ENCODE measurements around the gene PROK1. TPM values are rescaled to one million over a fixed set of nuclear protein-coding genes. Genes with fewer than 3 reads are reported as not detected.

PROK1 gene
- total and polyA plus RNA-seq, 10 of the 15 experiments (the other 5 are each of a cell fraction or from before 2014, with no cell fraction given) = not detected

GRCh38 chr1:110428946-110429345 lies 22.0 kb upstream of the PROK1 start:
- Histone ChIP-seq H2AFZ (ENCODE audit: control insufficient read depth, low read depth, low read length) (no peak overlapping the region), H3K4me1 (ENCODE audit: control insufficient read depth, insufficient read depth, low read length) (no peaks in the 10 kb centered on the region), H3K9me3 (replicated peaks; ENCODE audit: control insufficient read depth, insufficient read depth, low read length) (no peaks in the 10 kb centered on the region), H3K4me3 (no peak overlapping the region), H3K4me2 (ENCODE audit: control insufficient read depth, insufficient read depth) (no peak overlapping the region), H3K36me3 (ENCODE audit: control insufficient read depth in 2 of 2, insufficient read depth in 2 of 2, low read length in 1 of 2) (no peaks in the 10 kb centered on the region), H3K27ac (ENCODE audit: control insufficient read depth, insufficient read depth) (no peak overlapping the region), H3K79me2 (ENCODE audit: control insufficient read depth, insufficient read depth, low read length) (no peaks in the 10 kb centered on the region), H3K27me3 (replicated peaks in 1 of 2; ENCODE audit: control insufficient read depth in 2 of 2, insufficient read depth in 2 of 2, low read length in 1 of 2) (peaks cover 0 to 3% of the 10 kb centered on the region in 2 experiments; a peak in 3 of 4 replicates), H4K20me1 (ENCODE audit: control insufficient read depth, insufficient read depth) (no peaks in the 10 kb centered on the region), H3K9ac (ENCODE audit: control insufficient read depth, insufficient read depth, low read length) (no peak overlapping the region)
- FAIRE-seq (no peak), ATAC-seq (no peak), DNase-seq (ENCODE audit: low read depth, low spot score) (no peak)
- ChIA-PET CTCF (interaction anchor here (0.6 to 3.0 kb wide), 6 partner anchors 9 to 564 kb away, joined by 3 to 11 read pairs (median 4); no protein-coding TSS in a partner anchor), POLR2A (no interaction called here), SMC1A (ENCODE audit: uncharacterized antibody, unreplicated experiment) (interaction anchor here (0.6 to 1.5 kb wide), 5 partner anchors 14 to 358 kb away, joined by 3 to 5 read pairs (median 3); no protein-coding TSS in a partner anchor), RAD21 (ENCODE audit: unreplicated experiment) (interaction anchor here (1.2 to 1.8 kb wide), 2 partner anchors 15 to 31 kb away, joined by 3 to 5 read pairs; no protein-coding TSS in a partner anchor)
- TF ChIP-seq ZBTB11 (CRISPR knock-in tag; IDR thresholded peaks at IDR 0.05) (no peak), RELA (IDR thresholded peaks at IDR 0.05; ENCODE audit: borderline replicate concordance, partially characterized antibody) (no peak), GATAD2B (conservative IDR thresholded peaks at IDR 0.05; ENCODE audit: low read depth) (no peak)
- WGBS (ENCODE audit: insufficient coverage, insufficient replicate concordance, low lambda C conversion rate, missing lambda C conversion rate) = 16% methylated on average over 4 of the region's 4 CpGs
- BruUV-seq (replicated peaks) = no TSS peak
- intact Hi-C loops (cut with micrococcal nuclease; ENCODE audit: unreplicated experiment) (no loop called here), in situ Hi-C loops (cut with MboI) (no loop called here)
